ENCODE data around the gene CFAP161. TPM values are rescaled to one million over a fixed set of nuclear protein-coding genes. Genes with fewer than 3 reads are reported as not detected.

Gene CFAP161
- total RNA-seq, 1 donor: 0.86 TPM

GRCh38 chr15:81194723-81195122 is 60.7 kb downstream of the CFAP161 start:
- no peak for DNase-seq (ENCODE audit: low read depth)
- TF ChIP-seq CTCF (IDR thresholded peaks at IDR 0.05; ENCODE audit: insufficient read depth, low read depth, low read length): no peak
- H3K4me3 ChIP-seq (ENCODE audit: low read depth, low read length): no peak overlapping the region

- DNase-seq (ENCODE audit: low read depth): no peak
- no peak overlapping the region for H3K4me3 ChIP-seq (ENCODE audit: low read depth, low read length)
- no peak for TF ChIP-seq CTCF (IDR thresholded peaks at IDR 0.05; ENCODE audit: insufficient read depth, low read depth, low read length)
These were observed 61.3 kb downstream of the CFAP161 start for GRCh38 chr15:81195339-81195864.

- DNase-seq (ENCODE audit: low read depth): no peak
- no peak for TF ChIP-seq CTCF (IDR thresholded peaks at IDR 0.05; ENCODE audit: insufficient read depth, low read depth, low read length)
- no peak within 1 kb of the TSS for H3K4me3 ChIP-seq (ENCODE audit: low read depth, low read length)
These were observed 62.6 kb downstream of the CFAP161 start, which contains the start of gene IL16 for GRCh38 chr15:81196576-81197254. TSS of gene IL16 (plus strand) at chr15:81196879. CDS start at chr15:81225400, 28,521 bp downstream.

- H3K4me3 ChIP-seq (ENCODE audit: low read depth, low read length): no peak overlapping the region
- TF ChIP-seq CTCF (IDR thresholded peaks at IDR 0.05; ENCODE audit: insufficient read depth, low read depth, low read length): no peak
- no peak for DNase-seq (ENCODE audit: low read depth)
These were observed 63.2 kb downstream of the CFAP161 start for GRCh38 chr15:81197255-81197630.

GRCh38 chr15:81197688-81198281 is 63.7 kb downstream of the CFAP161 start:
- no peak for DNase-seq (ENCODE audit: low read depth)
- H3K4me3 ChIP-seq (ENCODE audit: low read depth, low read length): no peak overlapping the region
- no peak for TF ChIP-seq CTCF (IDR thresholded peaks at IDR 0.05; ENCODE audit: insufficient read depth, low read depth, low read length)

Other genes starting within 250 kb of the CFAP161 start
- gene MESD, start 144.5 kb upstream of the CFAP161 start, total RNA-seq: 17.1 and 24.2 TPM in 2 replicates
- 13.4 and 15.8 TPM in 2 replicates for gene TLNRD1, start 133.3 kb upstream of the CFAP161 start, total RNA-seq
- 0.32 TPM in 1 of 2 replicates, not detected in the other for gene IL16, start 62.6 kb downstream of the CFAP161 start, total RNA-seq
- gene STARD5, start 189.9 kb downstream of the CFAP161 start, total RNA-seq: 9.3 and 14.7 TPM in 2 replicates
- gene TMC3, start 239.9 kb downstream of the CFAP161 start, total RNA-seq: not detected in 2 replicates

Measured in fibroblast of villous mesenchyme (primary cell).